ENCODE data around the gene FLVCR2.

GRCh38 chr14:75607044-75607443, 28.6 kb downstream of the FLVCR2 start:
- TF ChIP-seq, protein P1, sequence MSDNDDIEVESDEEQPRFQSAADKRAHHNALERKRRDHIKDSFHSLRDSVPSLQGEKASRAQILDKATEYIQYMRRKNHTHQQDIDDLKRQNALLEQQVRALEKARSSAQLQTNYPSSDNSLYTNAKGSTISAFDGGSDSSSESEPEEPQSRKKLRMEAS (IDR thresholded peaks at IDR 0.05; ENCODE audit: low read depth): no peak
- TF ChIP-seq CTCF (IDR thresholded peaks at IDR 0.05) (no peak), TEAD4 (IDR thresholded peaks at IDR 0.05; ENCODE audit: borderline replicate concordance, insufficient read depth) (no peak), GABPA (IDR thresholded peaks at IDR 0.05; ENCODE audit: low read depth) (no peak), EP300 (IDR thresholded peaks at IDR 0.05; ENCODE audit: borderline replicate concordance in 1 of 2, low read depth in 1 of 2, low read length in 1 of 2) (no peak), POLR2AphosphoS5 (IDR thresholded peaks at IDR 0.05; ENCODE audit: low read depth, low read length) (no peak), ELF1 (IDR thresholded peaks at IDR 0.05) (no peak), RCOR1 (IDR thresholded peaks at IDR 0.05; ENCODE audit: low read length) (no peak), RAD21 (IDR thresholded peaks at IDR 0.05; ENCODE audit: low read length) (no peak)
- TF ChIP-seq, protein P2, sequence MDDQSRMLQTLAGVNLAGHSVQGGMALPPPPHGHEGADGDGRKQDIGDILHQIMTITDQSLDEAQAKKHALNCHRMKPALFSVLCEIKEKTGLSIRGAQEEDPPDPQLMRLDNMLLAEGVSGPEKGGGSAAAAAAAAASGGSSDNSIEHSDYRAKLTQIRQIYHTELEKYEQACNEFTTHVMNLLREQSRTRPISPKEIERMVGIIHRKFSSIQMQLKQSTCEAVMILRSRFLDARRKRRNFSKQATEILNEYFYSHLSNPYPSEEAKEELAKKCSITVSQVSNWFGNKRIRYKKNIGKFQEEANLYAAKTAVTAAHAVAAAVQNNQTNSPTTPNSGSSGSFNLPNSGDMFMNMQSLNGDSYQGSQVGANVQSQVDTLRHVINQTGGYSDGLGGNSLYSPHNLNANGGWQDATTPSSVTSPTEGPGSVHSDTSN (IDR thresholded peaks at IDR 0.05): no peak

All from SK-N-SH (cell line).